IPS-18a (cell line): Measurements from ENCODE around the gene TEKT2.

ENCODE experiments used
- H3K27ac ChIP-seq: one replicate; pipeline ENCODE4 v1.5.1; 2013; ENCODE audit warnings: low read length
- H3K27me3 ChIP-seq: one replicate; pipeline ENCODE4 v1.6.1; 2013; ENCODE audit warnings: mild to moderate bottlenecking, low read length; ENCODE audit not compliant: control insufficient read depth, insufficient read depth
- H3K36me3 ChIP-seq: one replicate; pipeline ENCODE4 v1.6.1; 2013; ENCODE audit warnings: low read depth, low read length; ENCODE audit not compliant: control insufficient read depth
- H3K4me1 ChIP-seq: one replicate; pipeline ENCODE4 v1.6.1; 2013; ENCODE audit warnings: low read depth, low read length; ENCODE audit not compliant: control insufficient read depth
- H3K4me3 ChIP-seq: one replicate; pipeline ENCODE4 v1.5.1; 2013; ENCODE audit warnings: low read length
- H3K9ac ChIP-seq: one replicate; pipeline ENCODE4 v1.6.1; 2013; ENCODE audit warnings: mild to moderate bottlenecking, low read length, moderate library complexity
- H3K9me3 ChIP-seq: one replicate; pipeline ENCODE4 v1.6.1; 2013; ENCODE audit warnings: low read depth, low read length; ENCODE audit not compliant: control insufficient read depth

The TEKT2 gene

DNA sequence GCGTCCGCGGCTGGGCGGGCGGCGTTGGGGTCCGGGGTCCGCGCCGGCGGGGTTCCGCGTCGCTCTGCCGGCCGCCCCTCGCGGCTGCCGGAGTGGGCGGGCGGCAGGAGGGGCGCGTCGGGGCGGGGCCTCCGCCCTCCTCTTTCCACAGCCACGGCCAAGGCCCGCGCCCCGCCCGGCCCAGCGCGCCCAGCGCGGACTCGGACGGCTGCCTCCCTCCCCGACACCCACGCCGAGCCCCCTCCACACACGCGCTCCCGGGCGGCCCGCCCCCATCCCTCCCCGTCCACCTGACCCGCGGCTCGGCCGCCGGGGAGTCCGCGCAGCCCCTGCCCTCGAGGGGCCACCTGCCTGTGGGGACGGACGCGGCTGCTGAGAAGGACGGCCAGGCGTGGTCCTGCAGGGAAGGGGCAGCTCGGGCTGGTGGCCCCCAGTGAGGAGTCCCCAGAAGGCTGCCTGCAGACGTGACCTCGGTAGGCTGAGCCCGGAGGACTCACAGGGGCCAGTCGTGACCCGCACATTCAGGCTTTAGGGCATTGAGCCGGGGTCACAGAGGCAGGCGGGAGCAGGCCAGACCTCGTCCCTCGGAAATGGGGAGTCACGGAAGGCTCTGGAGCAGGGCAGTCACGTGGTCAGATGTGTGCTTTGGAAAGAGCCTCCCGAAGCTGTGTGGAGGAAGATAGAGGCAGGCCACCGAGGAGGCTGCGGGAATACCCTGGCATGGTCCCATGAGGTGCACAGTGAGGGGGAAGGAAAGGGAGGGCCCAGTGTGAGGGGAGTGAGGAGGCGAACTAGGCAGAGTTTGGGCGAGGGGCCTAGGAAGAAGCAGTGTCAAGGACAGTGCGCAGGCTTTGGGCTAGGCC is 41.5 kb downstream of the TEKT2 start, which contains the start of gene COL8A2:
Gene COL8A2, minus strand, starts transcription at position 94 of the 863 bp plus-strand sequence. CDS start 24,980 bp downstream, outside the sequence.
- H3K9me3 ChIP-seq, result no peaks in the 10 kb centered on the region
- no peaks in the 10 kb centered on the region for H3K4me1 ChIP-seq
- peaks cover 39% of the 10 kb centered on the region for H3K27me3 ChIP-seq
- H3K4me3 ChIP-seq, result peak within 1 kb of the TSS; percentile 40
- H3K27ac ChIP-seq, result no peak within 1 kb of the TSS
- no peaks in the 10 kb centered on the region for H3K36me3 ChIP-seq
- H3K9ac ChIP-seq, result no peak within 1 kb of the TSS

DNA sequence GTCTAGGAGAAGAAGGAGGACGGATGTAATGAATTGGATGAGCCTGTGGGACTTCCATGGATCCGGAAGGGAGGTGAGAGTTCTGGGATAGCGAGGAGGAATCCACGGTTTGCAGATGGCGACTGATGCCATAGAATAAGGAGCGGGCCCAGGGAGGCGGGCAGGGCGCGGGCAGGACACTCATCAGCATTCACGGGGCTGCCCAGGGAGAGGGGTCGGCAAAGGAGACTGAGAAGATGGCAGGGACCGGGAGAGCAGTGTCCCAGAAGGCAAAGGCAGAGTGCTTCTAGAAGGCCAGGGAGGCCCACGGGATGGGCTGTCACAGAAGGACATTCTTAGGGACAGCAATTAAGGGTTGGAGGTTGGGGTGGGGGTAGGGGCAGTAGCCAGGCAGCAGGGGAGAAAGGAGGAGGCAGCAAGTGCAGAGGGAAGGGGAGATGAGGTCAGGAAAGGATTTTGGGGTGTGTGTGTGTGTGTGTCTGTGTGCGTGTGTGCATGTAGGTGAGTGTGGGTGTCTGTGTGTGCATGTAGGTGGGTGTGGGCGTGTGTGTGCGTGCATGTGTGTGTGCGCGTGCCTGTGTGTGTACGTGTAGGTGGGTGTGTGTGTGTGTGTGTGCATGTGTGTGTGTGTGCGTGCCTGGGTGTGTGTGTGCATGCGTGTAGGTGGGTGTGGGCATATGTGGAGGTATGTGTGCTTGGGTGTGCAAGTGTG is 42.3 kb downstream of the TEKT2 start:
- H3K27me3 ChIP-seq, result peaks cover 39% of the 10 kb centered on the region
- no peak overlapping the region for H3K4me3 ChIP-seq
- H3K27ac ChIP-seq, result no peak overlapping the region
- H3K9ac ChIP-seq, result no peak overlapping the region
- H3K9me3 ChIP-seq, result no peaks in the 10 kb centered on the region
- no peaks in the 10 kb centered on the region for H3K36me3 ChIP-seq
- H3K4me1 ChIP-seq, result no peaks in the 10 kb centered on the region

DNA sequence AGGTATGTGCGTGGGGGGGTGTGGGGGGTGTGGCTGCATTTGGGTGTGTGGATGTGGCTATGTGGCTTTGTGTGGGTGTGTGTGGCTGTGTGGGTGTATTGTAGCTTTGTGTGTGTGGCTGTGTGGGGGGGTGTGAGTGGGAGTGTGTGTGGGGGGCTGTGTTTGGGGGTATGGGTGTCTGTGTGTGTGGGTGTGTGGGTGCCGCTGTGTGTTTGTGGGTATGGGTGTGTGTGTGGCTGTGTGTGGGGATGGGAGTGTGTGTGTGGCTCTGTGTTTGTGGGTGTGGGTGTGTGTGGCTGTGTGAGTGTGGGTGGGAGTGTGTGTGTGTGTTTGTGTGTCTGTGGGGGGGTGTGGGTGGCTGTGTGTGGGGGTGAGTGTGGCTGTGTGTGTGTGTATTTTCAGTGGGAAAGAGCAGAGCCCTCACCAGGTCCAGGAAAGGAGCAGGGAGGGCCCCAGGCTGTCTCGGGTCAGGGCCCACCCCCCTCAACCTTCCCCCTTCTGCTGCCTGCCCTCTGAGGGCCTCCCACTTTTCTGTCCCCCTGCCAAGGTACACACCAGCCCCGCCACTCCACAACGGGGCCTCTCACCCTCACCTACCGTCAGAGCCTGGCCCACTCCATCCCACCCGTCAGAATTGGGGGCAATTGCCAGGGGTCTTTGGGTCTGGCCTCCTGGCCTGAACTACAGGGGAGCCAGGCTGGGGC is 43.1 kb downstream of the TEKT2 start:
- Histone ChIP-seq H3K27me3 (peaks cover 39% of the 10 kb centered on the region), H3K4me1 (no peaks in the 10 kb centered on the region), H3K36me3 (no peaks in the 10 kb centered on the region), H3K27ac (no peak overlapping the region), H3K9ac (no peak overlapping the region), H3K9me3 (no peaks in the 10 kb centered on the region), H3K4me3 (no peak overlapping the region)

DNA sequence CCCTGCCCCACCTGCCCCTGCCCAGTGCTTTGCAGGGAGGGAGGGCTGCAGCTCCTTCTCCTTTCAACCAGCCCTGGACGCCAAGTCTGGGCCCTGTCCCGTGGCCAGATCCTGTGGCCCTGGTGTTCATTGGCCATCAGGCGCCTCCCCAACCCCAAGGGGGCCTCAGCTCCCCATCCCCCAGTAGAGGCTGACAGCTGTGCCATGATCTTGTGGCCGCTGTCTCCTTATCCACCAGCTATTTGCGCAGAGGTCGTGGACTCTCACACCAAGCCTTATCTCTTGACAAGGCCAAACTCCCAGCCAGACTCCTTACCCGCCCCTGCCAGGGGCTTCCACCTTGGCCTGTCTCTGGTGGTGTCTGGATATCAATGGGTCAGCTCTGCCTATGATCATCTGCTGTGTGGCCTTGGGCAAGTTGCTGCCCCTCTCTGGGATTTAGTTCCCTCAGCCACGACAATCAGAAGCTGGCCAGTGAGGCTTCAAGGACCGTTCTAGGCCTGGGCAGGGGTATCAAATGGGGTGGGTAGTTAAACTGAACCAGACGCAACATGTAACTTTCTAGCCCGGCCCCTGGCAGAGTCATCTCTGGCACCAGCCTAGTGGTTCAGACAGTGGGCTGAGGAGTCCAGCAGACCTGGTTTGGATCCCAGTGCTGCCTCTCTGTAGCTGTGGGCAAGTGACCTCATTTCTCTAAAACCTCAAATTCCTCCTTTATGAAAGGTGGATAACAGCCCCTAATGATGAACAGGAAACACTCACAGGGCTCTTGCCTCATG is 44.4 kb downstream of the TEKT2 start:
- H3K9me3 ChIP-seq, result no peaks in the 10 kb centered on the region
- H3K9ac ChIP-seq, result no peak overlapping the region

GRCh38 chr1:36128905-36129206 is 45.0 kb downstream of the TEKT2 start:
- Histone ChIP-seq H3K27ac (no peak overlapping the region), H3K4me1 (no peaks in the 10 kb centered on the region), H3K4me3 (no peak overlapping the region), H3K9ac (no peak overlapping the region), H3K9me3 (no peaks in the 10 kb centered on the region), H3K36me3 (no peaks in the 10 kb centered on the region), H3K27me3 (peaks cover 25% of the 10 kb centered on the region)

More for the DNA sequence above, 44.4 kb downstream of the TEKT2 start:
- Histone ChIP-seq H3K27ac (no peak overlapping the region), H3K4me1 (no peaks in the 10 kb centered on the region), H3K27me3 (peaks cover 30% of the 10 kb centered on the region), H3K4me3 (no peak overlapping the region), H3K36me3 (no peaks in the 10 kb centered on the region)

GRCh38 chr1:36132029-36132428 is 48.1 kb downstream of the TEKT2 start:
- Histone ChIP-seq H3K4me3 (no peak overlapping the region), H3K27ac (no peak overlapping the region), H3K36me3 (peaks cover 5% of the 10 kb centered on the region), H3K9ac (no peak overlapping the region), H3K9me3 (no peaks in the 10 kb centered on the region), H3K27me3 (no peaks in the 10 kb centered on the region), H3K4me1 (no peaks in the 10 kb centered on the region)

- Histone ChIP-seq H3K27me3 (no peaks in the 10 kb centered on the region), H3K4me1 (no peaks in the 10 kb centered on the region), H3K27ac (no peak overlapping the region), H3K9me3 (no peaks in the 10 kb centered on the region), H3K4me3 (no peak overlapping the region), H3K9ac (no peak overlapping the region), H3K36me3 (peaks cover 13% of the 10 kb centered on the region)
Measured at GRCh38 chr1:36133484-36133883, 49.6 kb downstream of the TEKT2 start.

- no peaks in the 10 kb centered on the region for H3K4me1 ChIP-seq
- peaks cover 13% of the 10 kb centered on the region for H3K36me3 ChIP-seq
- no peaks in the 10 kb centered on the region for H3K9me3 ChIP-seq
- no peak overlapping the region for H3K27ac ChIP-seq
- no peaks in the 10 kb centered on the region for H3K27me3 ChIP-seq
- H3K4me3 ChIP-seq, result no peak overlapping the region
- H3K9ac ChIP-seq, result no peak overlapping the region
Measured at GRCh38 chr1:36134031-36134430, 50.1 kb downstream of the TEKT2 start.

DNA sequence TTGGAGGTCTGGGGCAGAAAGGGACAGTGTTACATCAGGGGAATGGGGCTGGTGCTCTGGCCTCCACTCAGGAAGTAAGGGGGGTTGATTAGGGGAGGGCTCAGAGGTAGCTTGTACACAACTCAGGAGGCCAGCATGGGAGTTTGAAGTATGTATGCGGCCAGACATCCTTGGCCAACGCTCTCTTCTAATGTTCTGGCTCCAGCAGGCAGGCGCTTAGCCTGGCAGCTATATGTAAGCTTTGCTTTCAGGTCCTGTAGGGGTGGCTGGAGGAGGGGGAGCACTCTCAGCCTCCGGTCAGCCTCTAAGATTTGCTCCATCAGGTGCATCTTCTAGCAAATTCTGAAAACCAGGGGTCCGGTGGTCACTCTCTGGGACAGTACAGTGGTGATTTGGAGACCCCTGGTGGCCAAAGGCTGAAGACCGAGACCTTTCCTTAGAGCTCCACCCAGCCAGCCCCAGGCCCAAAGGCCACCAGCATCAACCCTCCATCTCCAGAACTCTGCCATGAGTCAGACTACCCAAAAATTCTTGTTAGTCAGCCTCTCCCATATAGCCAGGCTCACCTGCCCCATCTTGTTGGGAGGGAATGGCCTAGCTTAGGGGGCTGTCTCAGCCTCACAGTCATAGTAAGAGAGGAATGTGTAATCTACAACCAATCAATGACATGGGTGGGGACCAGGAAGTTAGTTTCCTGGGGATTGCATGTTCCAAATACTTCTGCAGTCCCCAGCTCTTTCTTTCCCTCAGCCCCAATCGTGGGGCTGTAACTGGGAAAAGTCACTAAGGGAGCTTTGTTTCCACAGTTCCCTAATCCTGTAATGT is 50.8 kb downstream of the TEKT2 start:
- Histone ChIP-seq H3K9ac (no peak overlapping the region), H3K4me1 (no peaks in the 10 kb centered on the region), H3K27me3 (no peaks in the 10 kb centered on the region), H3K9me3 (no peaks in the 10 kb centered on the region), H3K36me3 (peaks cover 18% of the 10 kb centered on the region), H3K27ac (no peak overlapping the region), H3K4me3 (no peak overlapping the region)

- no peaks in the 10 kb centered on the region for H3K27me3 ChIP-seq
- no peak overlapping the region for H3K27ac ChIP-seq
- no peak overlapping the region for H3K9ac ChIP-seq
- H3K36me3 ChIP-seq, result peaks cover 22% of the 10 kb centered on the region
- no peaks in the 10 kb centered on the region for H3K4me1 ChIP-seq
- no peaks in the 10 kb centered on the region for H3K9me3 ChIP-seq
- H3K4me3 ChIP-seq, result no peak overlapping the region
Measured at GRCh38 chr1:36135330-36135667, 51.4 kb downstream of the TEKT2 start.
